CD14-positive monocyte (primary cell): ENCODE measurements around the gene WDR5B. TPM values are rescaled to one million over a fixed set of nuclear protein-coding genes. Genes with fewer than 3 reads are reported as not detected.
"Not testable (repeated sequence)": the region's sequence is repeated elsewhere in the genome, so short reads cannot be mapped to it uniquely, and the experiment has no call there.

Source experiments
- DNase-seq, 3 donors: peaks; one replicate each; pipeline ENCODE4 v3.0.0-alpha.2; 2011 to 2022
- H2AFZ ChIP-seq: 2 replicates; pipeline ENCODE4 v1.6.0; 2012; ENCODE audit warnings: mild to moderate bottlenecking, low read depth, low read length, inconsistent platforms; ENCODE audit not compliant: insufficient read depth, poor library complexity, severe bottlenecking
- H3K27ac ChIP-seq, 2 donors: 1 replicate in 1 of 2; 2 replicates in 1 of 2; pipeline ENCODE4 v1.5.1; 2012 to 2013; ENCODE audit warnings: low read length in 2 of 2, control low read depth in 1 of 2, inconsistent platforms in 1 of 2, low read depth in 1 of 2, mild to moderate bottlenecking in 1 of 2
- H3K27me3 ChIP-seq, 2 donors: one replicate each; pipeline versions ENCODE4 v1.6.0 to v1.6.1; 2011 to 2013; ENCODE audit warnings: low read length in 2 of 2; ENCODE audit not compliant: control insufficient read depth in 2 of 2, insufficient read depth in 2 of 2
- H3K36me3 ChIP-seq, 2 donors: replicated peaks in 1 of 2; 1 replicate in 1 of 2; 2 replicates in 1 of 2; pipeline versions ENCODE4 v1.5.1 to v1.6.1; 2012 to 2013; ENCODE audit warnings: low read length in 2 of 2, control low read depth in 1 of 2, inconsistent platforms in 1 of 2, mild to moderate bottlenecking in 1 of 2; ENCODE audit not compliant: insufficient read depth in 2 of 2, control insufficient read depth in 1 of 2
- H3K4me1 ChIP-seq, 2 donors: 1 replicate in 1 of 2; 2 replicates in 1 of 2; pipeline versions ENCODE4 v1.5.1 to v1.6.1; 2012 to 2013; ENCODE audit warnings: low read length in 2 of 2, control low read depth in 1 of 2, inconsistent platforms in 1 of 2, mild to moderate bottlenecking in 1 of 2, moderate library complexity in 1 of 2; ENCODE audit not compliant: insufficient read depth in 2 of 2, control insufficient read depth in 1 of 2
- H3K4me2 ChIP-seq: replicated peaks from 2 replicates; pipeline ENCODE3; 2012; ENCODE audit warnings: low read length, moderate library complexity, mild to moderate bottlenecking; ENCODE audit not compliant: poor library complexity, severe bottlenecking; ENCODE audit errors: extremely low read depth
- H3K4me3 ChIP-seq, 3 experiments: fragments of 200-600 bp in 1 of 3; sonication (generic) in 1 of 3; replicated peaks in 1 of 3; 1 replicate in 2 of 3; 2 replicates in 1 of 3; pipeline ENCODE4 v1.5.1; 2011 to 2013; ENCODE audit warnings: low read length in 3 of 3, mild to moderate bottlenecking in 3 of 3, control low read depth in 2 of 3, low read depth in 2 of 3, inconsistent platforms in 1 of 3, moderate library complexity in 1 of 3
- H3K79me2 ChIP-seq: 2 replicates; pipeline ENCODE4 v1.6.0; 2012; ENCODE audit warnings: mild to moderate bottlenecking, control low read depth, inconsistent platforms, low read length, moderate library complexity; ENCODE audit not compliant: insufficient read depth
- H3K9ac ChIP-seq: 2 replicates; pipeline ENCODE4 v1.6.0; 2017; ENCODE audit warnings: low read length, mild to moderate bottlenecking; ENCODE audit not compliant: insufficient read depth, poor library complexity, severe bottlenecking
- H3K9me3 ChIP-seq, 2 donors: replicated peaks in 1 of 2; 1 replicate in 1 of 2; 2 replicates in 1 of 2; pipeline versions ENCODE4 v1.5.1 to v1.6.1; 2012 to 2013; ENCODE audit warnings: low read length in 2 of 2, control low read depth in 1 of 2; ENCODE audit not compliant: control insufficient read depth in 1 of 2, insufficient read depth in 1 of 2
- H4K20me1 ChIP-seq: 2 replicates; pipeline ENCODE4 v1.6.0; 2012; ENCODE audit warnings: mild to moderate bottlenecking, low read length, control low read depth, moderate library complexity; ENCODE audit not compliant: insufficient read depth
- H3K27ac Mint-ChIP-seq, 7 donors: one replicate each; pipeline ENCODE4 v1.8.0; 2020; ENCODE audit warnings: mild to moderate bottlenecking in 7 of 7, mixed read lengths in 7 of 7, moderate library complexity in 6 of 7, inconsistent platforms in 2 of 7
- H3K27me3 Mint-ChIP-seq, 3 donors: one replicate each; pipeline ENCODE4 v1.8.0; 2021 to 2022; ENCODE audit warnings: low read depth in 3 of 3, mild to moderate bottlenecking in 3 of 3, mixed read lengths in 3 of 3, moderate library complexity in 3 of 3, inconsistent platforms in 1 of 3
- H3K36me3 Mint-ChIP-seq, 2 donors: one replicate each; pipeline ENCODE4 v1.8.0; 2020; ENCODE audit warnings: mixed read lengths in 2 of 2, inconsistent platforms in 1 of 2, mild to moderate bottlenecking in 1 of 2
- H3K4me1 Mint-ChIP-seq: one replicate; pipeline ENCODE4 v1.8.0; 2020; ENCODE audit warnings: mild to moderate bottlenecking, mixed read lengths
- H3K4me3 Mint-ChIP-seq, 2 donors: one replicate each; pipeline ENCODE4 v1.8.0; 2020; ENCODE audit warnings: mild to moderate bottlenecking in 2 of 2, mixed read lengths in 2 of 2, moderate library complexity in 1 of 2
- H3K9me3 Mint-ChIP-seq, 7 donors: one replicate each; pipeline ENCODE4 v1.8.0; 2020 to 2022; ENCODE audit warnings: mixed read lengths in 7 of 7, mild to moderate bottlenecking in 6 of 7, moderate library complexity in 6 of 7, inconsistent platforms in 2 of 7
- CTCF ChIP-seq: fragments of 200-600 bp; IDR thresholded peaks from one replicate; pipeline ENCODE4 v1.8.0; 2022; ENCODE audit warnings: antibody characterized with exemption, mild to moderate bottlenecking
- WGBS: methylation state at CpG from one replicate; pipeline ENCODE4 v1.1.5; 2013; ENCODE audit warnings: missing lambda C conversion rate; ENCODE audit not compliant: insufficient coverage; 5-methylcytosine and 5-hydroxymethylcytosine counted together
- intact Hi-C, 2 donors: fragments of 100-400 bp; cut with micrococcal nuclease; formaldehyde crosslinking; loops; one replicate each; pipeline versions ENCODE4 v1.15.0 to v1.15.1; 2023
- polyA plus RNA-seq, 3 donors: library from polyadenylated mRNA; depleted of rRNA in 1 of 3; unstranded in 2 of 3; stranded (reverse) in 1 of 3; fragments of 300-500 nt in 2 of 3; fragments of >200 nt in 1 of 3; fragmentation: Illumina TruSeq in 2 of 3; gene quantifications; 1 replicate in 2 of 3; 2 replicates in 1 of 3; pipeline ENCODE4 v1.2.3, GENCODE V29; 2012 to 2021

Gene WDR5B
- polyA plus RNA-seq, 3 donors, result 0.85 to 3.1 (median 0.85) TPM

- Mint-ChIP-seq H3K27ac (no peak overlapping the region), H3K9me3 (no peaks in the 10 kb centered on the region), H3K4me3 (no peak overlapping the region), H3K36me3 (peaks cover 11 to 17% of the 10 kb centered on the region in 2 donors), H3K27me3 (peaks cover 0 to 1% (median 0%) of the 10 kb centered on the region in 3 donors), H3K4me1 (peaks cover 26% of the 10 kb centered on the region)
- WGBS, result no CpG with 5 or more reads among the region's 1 CpG
- no peaks in the 10 kb centered on the region for H3K9me3 ChIP-seq
- no peak for TF ChIP-seq CTCF
- no peaks in the 10 kb centered on the region for H4K20me1 ChIP-seq
- H3K9ac ChIP-seq, result no peak overlapping the region
- no peak overlapping the region for H3K4me2 ChIP-seq
- peaks cover 0 to 8% of the 10 kb centered on the region in 2 donors for H3K36me3 ChIP-seq
- no peak overlapping the region for H3K27ac ChIP-seq
- H2AFZ ChIP-seq, result no peak overlapping the region
- H3K79me2 ChIP-seq, result peaks cover 32% of the 10 kb centered on the region
- DNase-seq, result no peak
- peaks cover 15 to 20% of the 10 kb centered on the region in 2 donors for H3K4me1 ChIP-seq
- no peak overlapping the region for H3K4me3 ChIP-seq
- intact Hi-C loops, result no loop called here
- no peaks in the 10 kb centered on the region for H3K27me3 ChIP-seq
These were observed 41.8 kb downstream of the WDR5B start for GRCh38 chr3:122374034-122374433.

GRCh38 chr3:122366379-122366749 is 49.5 kb downstream of the WDR5B start:
- Histone ChIP-seq H3K4me2 (no peak overlapping the region), H3K9me3 (no peaks in the 10 kb centered on the region), H3K4me1 (peaks cover 13 to 14% of the 10 kb centered on the region in 2 donors), H3K27ac (no peak overlapping the region), H3K79me2 (no peaks in the 10 kb centered on the region), H3K27me3 (no peaks in the 10 kb centered on the region), H3K4me3 (no peak overlapping the region), H3K36me3 (peaks cover 25 to 82% of the 10 kb centered on the region in 2 donors), H3K9ac (no peak overlapping the region), H2AFZ (no peak overlapping the region), H4K20me1 (no peaks in the 10 kb centered on the region)
- TF ChIP-seq CTCF, result no peak
- DNase-seq, result no peak
- WGBS, result 100% methylated on average over 2 of the region's 5 CpGs
- Mint-ChIP-seq H3K9me3 (no peaks in the 10 kb centered on the region), H3K36me3 (peaks cover 46 to 62% of the 10 kb centered on the region in 2 donors), H3K4me3 (no peak overlapping the region), H3K27ac (no peak overlapping the region), H3K4me1 (peaks cover 14% of the 10 kb centered on the region), H3K27me3 (no peaks in the 10 kb centered on the region)
- intact Hi-C loops, result no loop called here

- peaks cover 28 to 88% of the 10 kb centered on the region in 2 donors for H3K36me3 ChIP-seq
- H3K27me3 ChIP-seq, DNase-seq, H3K9me3 ChIP-seq, H3K9ac ChIP-seq, H3K4me3 ChIP-seq, H3K4me1 Mint-ChIP-seq, H3K27ac ChIP-seq, H3K4me1 ChIP-seq, H3K4me3 Mint-ChIP-seq, H3K27me3 Mint-ChIP-seq, H4K20me1 ChIP-seq, H3K4me2 ChIP-seq, H3K79me2 ChIP-seq, H2AFZ ChIP-seq, intact Hi-C loops, H3K9me3 Mint-ChIP-seq: not testable (repeated sequence)
- H3K27ac Mint-ChIP-seq, result peak overlapping the region in 1 of 7 donors; percentile 7
- peaks cover 46 to 64% of the 10 kb centered on the region in 2 donors for H3K36me3 Mint-ChIP-seq
- 100% methylated on average over 4 of the region's 10 CpGs for WGBS
These were observed 50.1 kb downstream of the WDR5B start for GRCh38 chr3:122365582-122366378.
